ENCODE measurements around the gene ZDBF2. TPM values are rescaled to one million over a fixed set of nuclear protein-coding genes. Genes with fewer than 3 reads are reported as not detected.

Gene ZDBF2
- total and polyA plus RNA-seq, 2 of the 8 experiments (the other 6 are each of a cell fraction or from before 2014, with no cell fraction given), result 1.5 to 17.2 TPM

DNA sequence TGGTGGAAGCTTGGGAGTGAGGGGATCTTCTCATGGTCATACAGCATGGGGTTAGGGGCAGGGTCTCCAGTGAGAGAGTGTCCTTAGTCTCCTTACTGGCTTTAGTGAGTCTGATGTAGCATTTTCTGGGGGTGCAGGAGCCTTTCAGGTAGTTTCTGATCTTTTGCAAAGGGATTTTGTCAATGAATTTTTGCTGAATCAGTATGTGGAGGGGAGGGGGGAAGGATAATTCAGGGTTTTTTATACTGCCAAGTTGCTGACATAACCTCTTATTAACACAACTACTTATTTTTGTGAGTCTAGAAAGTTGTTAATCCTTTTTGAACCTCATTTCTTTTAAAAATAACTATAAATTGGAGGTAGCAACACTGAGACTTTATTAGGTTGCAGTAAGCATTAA is 35.3 kb upstream of the ZDBF2 start:
- no peak for FAIRE-seq
- ChIA-PET CTCF (ENCODE audit: partially characterized antibody) (no interaction called here), POLR2A (ENCODE audit: partially characterized antibody) (no interaction called here)

More for the DNA sequence above, 35.3 kb upstream of the ZDBF2 start:
- Histone ChIP-seq H2BK20ac (ENCODE audit: low read length) (no peak overlapping the region), H3K4me1 (replicated peaks in 1 of 4; ENCODE audit: control insufficient read depth in 3 of 4, insufficient read depth in 4 of 4, low read length in 3 of 4) (no peaks in the 10 kb centered on the region), H2AFZ (ENCODE audit: low read length) (no peak overlapping the region), H3K36me3 (ENCODE audit: control insufficient read depth in 2 of 4, insufficient read depth in 4 of 4, low read length in 3 of 4) (no peaks in the 10 kb centered on the region), H4K91ac (replicated peaks; ENCODE audit: insufficient read length, low read length) (no peak overlapping the region), H3K79me1 (ENCODE audit: low read depth, low read length) (no peaks in the 10 kb centered on the region), H2BK12ac (ENCODE audit: low read depth, low read length) (no peak overlapping the region), H3K9ac (replicated peaks in 1 of 4; ENCODE audit: extremely low read depth in 1 of 4, low read depth in 3 of 4, low read length in 3 of 4) (no peak overlapping the region), H3K23ac (ENCODE audit: insufficient read length) (no peak overlapping the region), H2BK120ac (replicated peaks; ENCODE audit: low read depth, low read length) (no peak overlapping the region), H4K8ac (ENCODE audit: extremely low read depth, insufficient read depth, low read length) (no peak overlapping the region), H3K9me3 (ENCODE audit: insufficient read depth in 2 of 2, low read depth in 1 of 2, low read length in 1 of 2) (no peaks in the 10 kb centered on the region), H3K18ac (ENCODE audit: extremely low read depth, low read length) (no peak overlapping the region), H2AK5ac (ENCODE audit: low read depth, low read length) (no peak overlapping the region), H3K56ac (replicated peaks; ENCODE audit: insufficient read length, low read depth, low read length) (no peak overlapping the region), H2BK15ac (ENCODE audit: low read length) (no peak overlapping the region), H3K14ac (ENCODE audit: insufficient read length) (no peak overlapping the region), H3K23me2 (ENCODE audit: low read depth, low read length) (no peaks in the 10 kb centered on the region), H3K4me3 (ENCODE audit: extremely low read depth in 1 of 4, insufficient read depth in 2 of 4, low read depth in 3 of 4, low read length in 4 of 4) (no peak overlapping the region), H4K20me1 (replicated peaks in 1 of 2; ENCODE audit: control insufficient read depth in 1 of 2, insufficient read depth in 2 of 2, low read length in 2 of 2) (no peaks in the 10 kb centered on the region), H3K79me2 (ENCODE audit: control insufficient read depth in 1 of 2, insufficient read depth in 2 of 2, low read length in 2 of 2) (no peaks in the 10 kb centered on the region), H3K4ac (replicated peaks; ENCODE audit: insufficient read length, low read depth, low read length) (no peak overlapping the region), H3K4me2 (ENCODE audit: insufficient read depth in 1 of 2, low read depth in 2 of 2, low read length in 2 of 2) (no peak overlapping the region), H2BK5ac (ENCODE audit: low read depth, low read length) (no peak overlapping the region), H3K27me3 (replicated peaks in 1 of 4; ENCODE audit: control insufficient read depth in 3 of 4, extremely low read depth in 1 of 4, insufficient read depth in 3 of 4, low read length in 3 of 4) (no peaks in the 10 kb centered on the region), H3K27ac (ENCODE audit: low read depth, low read length) (no peak overlapping the region), H4K5ac (ENCODE audit: insufficient read length, low read depth, low read length) (no peak overlapping the region)
- no peak for DNase-seq (ENCODE audit: low read depth in 1 of 2, low spot score in 2 of 2)
- no peak for TF ChIP-seq POU5F1 (IDR thresholded peaks at IDR 0.05; ENCODE audit: low read depth, low read length)
- no peak for TF ChIP-seq RBBP5 (IDR thresholded peaks at IDR 0.05; ENCODE audit: borderline replicate concordance, low read depth, low read length)
- no peak for TF ChIP-seq RNF2 (IDR thresholded peaks at IDR 0.05; ENCODE audit: borderline replicate concordance, low read depth, low read length, missing control alignments, poor library complexity, severe bottlenecking)
- TF ChIP-seq POLR2A (IDR thresholded peaks at IDR 0.05; ENCODE audit: control extremely low read depth in 1 of 2, low read depth in 2 of 2, low read length in 2 of 2), result no peak
- TF ChIP-seq, protein P1, sequence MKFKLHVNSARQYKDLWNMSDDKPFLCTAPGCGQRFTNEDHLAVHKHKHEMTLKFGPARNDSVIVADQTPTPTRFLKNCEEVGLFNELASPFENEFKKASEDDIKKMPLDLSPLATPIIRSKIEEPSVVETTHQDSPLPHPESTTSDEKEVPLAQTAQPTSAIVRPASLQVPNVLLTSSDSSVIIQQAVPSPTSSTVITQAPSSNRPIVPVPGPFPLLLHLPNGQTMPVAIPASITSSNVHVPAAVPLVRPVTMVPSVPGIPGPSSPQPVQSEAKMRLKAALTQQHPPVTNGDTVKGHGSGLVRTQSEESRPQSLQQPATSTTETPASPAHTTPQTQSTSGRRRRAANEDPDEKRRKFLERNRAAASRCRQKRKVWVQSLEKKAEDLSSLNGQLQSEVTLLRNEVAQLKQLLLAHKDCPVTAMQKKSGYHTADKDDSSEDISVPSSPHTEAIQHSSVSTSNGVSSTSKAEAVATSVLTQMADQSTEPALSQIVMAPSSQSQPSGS (IDR thresholded peaks at IDR 0.05; ENCODE audit: low read length), result no peak
- no peak for TF ChIP-seq SRF (IDR thresholded peaks at IDR 0.05; ENCODE audit: low read depth, low read length)
- TF ChIP-seq SP4 (IDR thresholded peaks at IDR 0.05; ENCODE audit: low read length), result no peak
- no peak for TF ChIP-seq CHD1 (IDR thresholded peaks at IDR 0.05; ENCODE audit: low read depth, low read length)
- no peak for TF ChIP-seq SIRT6 (IDR thresholded peaks at IDR 0.05; ENCODE audit: low read length)
- TF ChIP-seq PHF8 (conservative IDR thresholded peaks at IDR 0.05; ENCODE audit: low read depth, low read length), result no peak
- no peak for TF ChIP-seq HDAC6 (IDR thresholded peaks at IDR 0.05; ENCODE audit: low read depth, low read length)
- no peak for TF ChIP-seq BACH1 (IDR thresholded peaks at IDR 0.05; ENCODE audit: low read length)
- no peak for TF ChIP-seq TAF7 (optimal IDR thresholded peaks at IDR 0.05; ENCODE audit: borderline replicate concordance, low read depth, low read length)

Measured in H1 (cell line).